GM13976 (cell line): ENCODE measurements around the gene CAP2.

Experiments
- DNase-seq: peaks from one replicate; pipeline ENCODE4 v3.0.0; 2012; ENCODE audit warnings: low spot score
- CTCF ChIP-seq: IDR thresholded peaks from 2 replicates; pipeline ENCODE4 v1.5.1; 2012; ENCODE audit warnings: borderline replicate concordance, mild to moderate bottlenecking; ENCODE audit not compliant: insufficient read depth; ENCODE audit errors: extremely low read depth, missing control alignments, control extremely low read depth
- in situ Hi-C: fragments of 300-500 bp; cut with MboI; formaldehyde crosslinking; loops from one replicate; pipeline ENCODE4 v1.12.0; 2022; ENCODE audit warnings: low sequenced_read_pairs, mixed read lengths, inconsistent platforms; ENCODE audit not compliant: unreplicated experiment

The CAP2 gene

GRCh38 chr6:17606606-17607005 is 213.2 kb downstream of the CAP2 start:
- TF ChIP-seq CTCF = no peak
- in situ Hi-C loops = no loop called here

More at GRCh38 chr6:17606606-17607005, 213.2 kb downstream of the CAP2 start:
- no peak for DNase-seq
